ENCODE measurements around the gene B4GALNT1.

GRCh38 chr12:57590864-57591781 is 41.9 kb downstream of the B4GALNT1 start, which contains the start of gene PIP4K2C:
- TF ChIP-seq CTCF (optimal IDR thresholded peaks at IDR 0.05 in 1 of 3, IDR thresholded peaks at IDR 0.05 in 1 of 3, conservative IDR thresholded peaks at IDR 0.05 in 1 of 3; ENCODE audit: extremely low read depth in 1 of 3, insufficient read depth in 2 of 3, low read length in 3 of 3) (no peak), EZH2 (IDR thresholded peaks at IDR 0.05; ENCODE audit: low read length) (no peak)

Measured in keratinocyte (primary cell).